HCT116 (cell line): ENCODE results near the gene CELF1. TPM values are rescaled to one million over a fixed set of nuclear protein-coding genes. Genes with fewer than 3 reads are reported as not detected.
A peak's percentile ranks its signal among the peaks of the same experiment; 100 is the strongest.

Experiments
- ATAC-seq: fragments of 200-7000 bp; cut with Tn5 transposase; 2 replicates; pipeline ENCODE4 v1.9.1; 2020; ENCODE audit warnings: mild to moderate bottlenecking, moderate library complexity
- BruUV-seq: library from RNA; stranded (reverse); fragments of 400-500 nt; replicated peaks from 2 replicates; lab custom pipeline; 2021; lab: Mats Ljungman, UMichigan
- CTCF ChIA-PET: fragments of 300-600 bp; sonication (Branson Sonifier 250); formaldehyde crosslinking; loops from one replicate; lab custom pipeline; 2021; ENCODE audit warnings: antibody characterized with exemption; lab: Charles Lee
- POLR2A ChIA-PET: fragments of 300-600, 350-600 bp; sonication (Branson Sonifier 250); formaldehyde crosslinking; loops from one replicate; lab custom pipeline; 2021; ENCODE audit warnings: antibody characterized with exemption; lab: Charles Lee
- RAD21 ChIA-PET, 2 experiments: fragments of 300-600 bp; sonication (Branson Sonifier 250); formaldehyde crosslinking; loops; one replicate each; lab custom pipeline; 2023; ENCODE audit warnings: low total read pairs in 2 of 2; ENCODE audit not compliant: uncharacterized antibody in 2 of 2, unreplicated experiment in 2 of 2, low non-redundant PET in 1 of 2; lab: Charles Lee
- DNase-seq: peaks from one replicate; pipeline ENCODE4 v3.0.0-alpha.2; 2010; ENCODE audit warnings: low read depth, low spot score
- H2AFZ ChIP-seq: fragments of 200-600 bp; shearing (Covaris generic), sonication (generic); 2 replicates; pipeline ENCODE4 v1.6.1; 2017; ENCODE audit warnings: low read depth, mixed run types, mixed read lengths, antibody characterized with exemption, low read length; ENCODE audit not compliant: poor library complexity, severe bottlenecking
- H3K27ac ChIP-seq: 2 replicates; pipeline ENCODE4 v1.5.1; 2012; ENCODE audit warnings: low read depth, low read length
- H3K27me3 ChIP-seq: fragments of 200-600 bp; sonication (generic); 2 replicates; pipeline ENCODE4 v1.6.1; 2016; ENCODE audit warnings: mixed run types, low read length, mixed read lengths; ENCODE audit not compliant: insufficient read depth
- H3K36me3 ChIP-seq, 2 experiments: fragments of 200-500 bp in 1 of 2; fragments of 200-600 bp in 1 of 2; sonication (Bioruptor generic) in 1 of 2; sonication (generic) in 1 of 2; 2 replicates each; pipeline versions ENCODE4 v1.5.1 to v1.6.1; 2014 to 2016; ENCODE audit warnings: low read length in 2 of 2, inconsistent platforms in 1 of 2, mixed read lengths in 1 of 2, mixed run types in 1 of 2; ENCODE audit not compliant: insufficient read depth in 2 of 2, control insufficient read depth in 1 of 2
- H3K4me1 ChIP-seq, 2 experiments: fragments of 200-600 bp in 1 of 2; sonication (generic) in 1 of 2; 2 replicates each; pipeline versions ENCODE4 v1.5.1 to v1.6.1; 2012 to 2017; ENCODE audit warnings: low read length in 2 of 2, inconsistent platforms in 1 of 2, mild to moderate bottlenecking in 1 of 2, mixed read lengths in 1 of 2, mixed run types in 1 of 2, moderate library complexity in 1 of 2; ENCODE audit not compliant: insufficient read depth in 2 of 2, control insufficient read depth in 1 of 2
- H3K4me2 ChIP-seq: fragments of 200-600 bp; sonication (generic); 2 replicates; pipeline ENCODE4 v1.6.1; 2017; ENCODE audit warnings: mixed run types, low read length, mixed read lengths
- H3K4me3 ChIP-seq, 2 experiments: fragments of 200-600 bp in 1 of 2; sonication (generic) in 1 of 2; replicated peaks in 1 of 2; 2 replicates each; pipeline ENCODE4 v1.5.1; 2011 to 2016; ENCODE audit warnings: low read length in 2 of 2, control low read depth in 1 of 2, low read depth in 1 of 2, mild to moderate bottlenecking in 1 of 2, mixed read lengths in 1 of 2, mixed run types in 1 of 2
- H3K79me2 ChIP-seq: fragments of 200-600 bp; sonication (generic); 2 replicates; pipeline ENCODE4 v1.6.1; 2017; ENCODE audit warnings: mild to moderate bottlenecking, mixed run types, low read length, moderate library complexity, mixed read lengths; ENCODE audit not compliant: insufficient read depth
- H3K9ac ChIP-seq: fragments of 200-600 bp; sonication (generic); 2 replicates; pipeline ENCODE4 v1.6.1; 2016; ENCODE audit warnings: low read length, mixed read lengths
- H3K9me2 ChIP-seq: fragments of 200-600 bp; sonication (generic), shearing (Covaris generic); 2 replicates; pipeline ENCODE4 v1.6.1; 2017; ENCODE audit warnings: mixed run types, mild to moderate bottlenecking, moderate library complexity; ENCODE audit not compliant: insufficient read depth
- H3K9me3 ChIP-seq, 2 experiments: fragments of 200-500 bp in 1 of 2; fragments of 200-600 bp in 1 of 2; sonication (Bioruptor generic) in 1 of 2; sonication (generic) in 1 of 2; 2 replicates each; pipeline ENCODE4 v1.6.1; 2014 to 2017; ENCODE audit warnings: low read length in 2 of 2, mixed read lengths in 2 of 2, inconsistent platforms in 1 of 2, low read depth in 1 of 2, mild to moderate bottlenecking in 1 of 2, mixed run types in 1 of 2, moderate library complexity in 1 of 2; ENCODE audit not compliant: control insufficient read depth in 1 of 2, insufficient read depth in 1 of 2
- H4K20me1 ChIP-seq: fragments of 200-600 bp; sonication (generic), shearing (Covaris generic); 2 replicates; pipeline ENCODE4 v1.6.1; 2017; ENCODE audit warnings: mixed run types, mild to moderate bottlenecking, moderate library complexity; ENCODE audit not compliant: insufficient read depth
- FOSL1 ChIP-seq: IDR thresholded peaks from 2 replicates; pipeline ENCODE4 v1.6.1; 2012; ENCODE audit warnings: low read depth
- ZNF274 ChIP-seq: fragments of 200-500 bp; sonication (Bioruptor generic); IDR thresholded peaks from 2 replicates; pipeline ENCODE4 v1.6.1; 2014; ENCODE audit warnings: mild to moderate bottlenecking, low read depth, low read length, inconsistent platforms
- intact Hi-C: fragments of 100-400 bp; cut with micrococcal nuclease; formaldehyde crosslinking; loops from 2 replicates; pipeline ENCODE4 v1.10.0; 2022
- total RNA-seq: library from RNA; stranded (reverse); gene quantifications from one replicate; pipeline ENCODE4 v1.2.1, GENCODE V29; 2021; ENCODE audit not compliant: unreplicated experiment
- TF ChIP-seq, protein P1 (sequence below), 3 experiments: fragments of 200-600 bp in 1 of 3; sonication (generic) in 1 of 3; IDR thresholded peaks in 2 of 3; conservative IDR thresholded peaks in 1 of 3; 2 replicates each; pipeline ENCODE4 v1.5.1; 2012 to 2017; ENCODE audit warnings: low read depth in 2 of 3, low read length in 2 of 3, antibody characterized with exemption in 1 of 3, borderline replicate concordance in 1 of 3, control low read depth in 1 of 3, mild to moderate bottlenecking in 1 of 3, mixed read lengths in 1 of 3, mixed run types in 1 of 3, moderate library complexity in 1 of 3; ENCODE audit not compliant: insufficient read depth in 1 of 3

The CELF1 gene
- total RNA-seq, 1 experiment from 2014 or later: 133 TPM

DNA sequence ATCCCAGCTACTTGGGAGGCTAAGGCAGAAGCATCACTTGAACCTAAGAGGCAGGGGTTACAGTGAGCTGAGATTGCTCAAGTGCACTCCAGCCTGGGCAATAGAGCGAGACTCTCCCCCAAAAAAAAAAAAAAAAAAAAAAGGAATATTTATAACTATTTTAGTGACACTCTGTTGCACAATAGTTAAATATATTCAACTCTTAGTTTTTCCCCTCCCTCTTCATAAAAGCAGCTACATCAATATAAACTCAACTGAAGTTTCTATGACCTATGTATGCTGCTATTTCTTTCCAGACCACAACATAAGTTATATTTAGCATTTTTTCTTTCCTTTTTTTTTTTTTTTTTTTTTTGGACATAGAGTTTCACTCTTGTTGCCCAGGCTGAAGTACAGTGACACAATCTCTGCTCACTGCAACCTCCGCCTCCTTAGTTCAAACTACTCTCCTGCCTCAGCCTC lies 19.2 kb downstream of the CELF1 start:
- POLR2A ChIA-PET: no interaction called here
- no TSS peak for BruUV-seq
- no peak for ATAC-seq

GRCh38 chr11:47532597-47533213 lies 20.2 kb downstream of the CELF1 start:
- Histone ChIP-seq H3K4me1 (peaks cover 0 to 3% of the 10 kb centered on the region in 2 experiments; a peak in 1 of 4 replicates), H3K79me2 (peaks cover 100% of the 10 kb centered on the region), H3K27ac (no peak overlapping the region), H2AFZ (no peak overlapping the region), H3K27me3 (no peaks in the 10 kb centered on the region), H3K9me2 (no peaks in the 10 kb centered on the region), H3K9me3 (no peaks in the 10 kb centered on the region), H3K4me2 (no peak overlapping the region), H4K20me1 (peaks cover 19% of the 10 kb centered on the region; the same call in 1 of the 2 replicates), H3K9ac (no peak overlapping the region), H3K36me3 (no peaks in the 10 kb centered on the region; a peak in 1 of 4 replicates), H3K4me3 (no peak overlapping the region)
- RAD21 ChIA-PET: no interaction called here
- BruUV-seq: TSS peak; percentile 9
- POLR2A ChIA-PET: no interaction called here
- TF ChIP-seq, protein P1, sequence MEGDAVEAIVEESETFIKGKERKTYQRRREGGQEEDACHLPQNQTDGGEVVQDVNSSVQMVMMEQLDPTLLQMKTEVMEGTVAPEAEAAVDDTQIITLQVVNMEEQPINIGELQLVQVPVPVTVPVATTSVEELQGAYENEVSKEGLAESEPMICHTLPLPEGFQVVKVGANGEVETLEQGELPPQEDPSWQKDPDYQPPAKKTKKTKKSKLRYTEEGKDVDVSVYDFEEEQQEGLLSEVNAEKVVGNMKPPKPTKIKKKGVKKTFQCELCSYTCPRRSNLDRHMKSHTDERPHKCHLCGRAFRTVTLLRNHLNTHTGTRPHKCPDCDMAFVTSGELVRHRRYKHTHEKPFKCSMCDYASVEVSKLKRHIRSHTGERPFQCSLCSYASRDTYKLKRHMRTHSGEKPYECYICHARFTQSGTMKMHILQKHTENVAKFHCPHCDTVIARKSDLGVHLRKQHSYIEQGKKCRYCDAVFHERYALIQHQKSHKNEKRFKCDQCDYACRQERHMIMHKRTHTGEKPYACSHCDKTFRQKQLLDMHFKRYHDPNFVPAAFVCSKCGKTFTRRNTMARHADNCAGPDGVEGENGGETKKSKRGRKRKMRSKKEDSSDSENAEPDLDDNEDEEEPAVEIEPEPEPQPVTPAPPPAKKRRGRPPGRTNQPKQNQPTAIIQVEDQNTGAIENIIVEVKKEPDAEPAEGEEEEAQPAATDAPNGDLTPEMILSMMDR (IDR thresholded peaks at IDR 0.05 in 2 of 3, conservative IDR thresholded peaks at IDR 0.05 in 1 of 3; ENCODE audit: borderline replicate concordance in 1 of 3, insufficient read depth in 1 of 3, low read depth in 2 of 3, low read length in 2 of 3): no peak
- no peak for TF ChIP-seq ZNF274
- no peak for DNase-seq
- intact Hi-C loops: no loop called here
- CTCF ChIA-PET: interaction anchor here (0.7 kb wide), 1 partner anchor 21 kb away, joined by 3 read pairs; no protein-coding TSS in a partner anchor
- no peak for ATAC-seq

More for the DNA sequence above, 19.2 kb downstream of the CELF1 start:
- ChIA-PET RAD21 (interaction anchor here in 1 of 2 experiments (0.6 kb wide), 1 partner anchor 79 kb away, joined by 5 read pairs; no protein-coding TSS in a partner anchor), CTCF (no interaction called here)
- peaks cover 100% of the 10 kb centered on the region for H3K79me2 ChIP-seq
- intact Hi-C loops: no loop called here
- H2AFZ ChIP-seq: no peak overlapping the region
- H3K4me2 ChIP-seq: no peak overlapping the region
- no peak for TF ChIP-seq FOSL1
- no peaks in the 10 kb centered on the region for H3K27me3 ChIP-seq
- H3K9me3 ChIP-seq: no peaks in the 10 kb centered on the region
- H3K9ac ChIP-seq: no peak overlapping the region
- no peak for DNase-seq
- H3K36me3 ChIP-seq: no peaks in the 10 kb centered on the region; a peak in 1 of 4 replicates
- no peak overlapping the region for H3K27ac ChIP-seq
- H3K4me3 ChIP-seq: no peak overlapping the region
- H3K9me2 ChIP-seq: no peaks in the 10 kb centered on the region
- H3K4me1 ChIP-seq: peaks cover 0 to 3% of the 10 kb centered on the region in 2 experiments; a peak in 1 of 4 replicates
- H4K20me1 ChIP-seq: peaks cover 19% of the 10 kb centered on the region; the same call in 1 of the 2 replicates
